ENCODE data around the gene LRRC49. TPM values are rescaled to one million over a fixed set of nuclear protein-coding genes. Genes with fewer than 3 reads are reported as not detected.
A peak's percentile ranks its signal among the peaks of the same experiment; 100 is the strongest.

The LRRC49 gene
- total RNA-seq, result 7.4 and 18.0 TPM in 2 replicates

- peak; percentile 68 for DNase-seq (ENCODE audit: low read depth)
- H3K4me3 ChIP-seq (ENCODE audit: low read depth, low read length), result peak within 1 kb of the TSS; percentile 93
- TF ChIP-seq CTCF (conservative IDR thresholded peaks at IDR 0.05; ENCODE audit: low read depth, low read length), result no peak
Observed at GRCh38 chr15:70892002-70892911, at the start of gene LRRC49, which contains the start of gene THAP10. Gene LRRC49 (plus strand): TSS chr15:70892826. CDS start chr15:70892895, 69 bp downstream. Gene THAP10 (minus strand): TSS chr15:70892433. CDS start chr15:70892272, 161 bp downstream.

- H3K4me3 ChIP-seq (ENCODE audit: low read depth, low read length), result no peak overlapping the region
- TF ChIP-seq CTCF (conservative IDR thresholded peaks at IDR 0.05; ENCODE audit: low read depth, low read length), result no peak
- DNase-seq (ENCODE audit: low read depth), result no peak
Observed at GRCh38 chr15:70845602-70846360, 46.8 kb upstream of the LRRC49 start.

- TF ChIP-seq CTCF (conservative IDR thresholded peaks at IDR 0.05; ENCODE audit: low read depth, low read length), result no peak
- H3K4me3 ChIP-seq (ENCODE audit: low read depth, low read length), result no peak overlapping the region
- DNase-seq (ENCODE audit: low read depth), result no peak
Observed at GRCh38 chr15:70851889-70852288, 40.7 kb upstream of the LRRC49 start.

- DNase-seq (ENCODE audit: low read depth), result no peak
- H3K4me3 ChIP-seq (ENCODE audit: low read depth, low read length), result peak overlapping the region; percentile 74
- no peak for TF ChIP-seq CTCF (conservative IDR thresholded peaks at IDR 0.05; ENCODE audit: low read depth, low read length)
Observed at GRCh38 chr15:70852501-70853317, 39.9 kb upstream of the LRRC49 start.

GRCh38 chr15:70853318-70853972 lies 39.2 kb upstream of the LRRC49 start:
- peak overlapping the region; percentile 74 for H3K4me3 ChIP-seq (ENCODE audit: low read depth, low read length)
- DNase-seq (ENCODE audit: low read depth), result no peak
- TF ChIP-seq CTCF (conservative IDR thresholded peaks at IDR 0.05; ENCODE audit: low read depth, low read length), result no peak

Measured in epithelial cell of proximal tubule (primary cell).